Neural cell (in vitro differentiated cells): Measurements from ENCODE around the gene NOTUM.

Experiments
- EP300 ChIP-seq: fragments of 450-650 bp; conservative IDR thresholded peaks from 2 replicates; pipeline ENCODE4 v1.6.1; 2014; ENCODE audit warnings: antibody characterized with exemption, mild to moderate bottlenecking, moderate library complexity; ENCODE audit not compliant: poor library complexity, severe bottlenecking
- EZH2 ChIP-seq: fragments of 200-600, 300-800 bp; shearing (Covaris generic), sonication (generic); IDR thresholded peaks from 2 replicates; pipeline ENCODE4 v1.6.1; 2014; ENCODE audit warnings: antibody characterized with exemption, low read length, borderline replicate concordance, mild to moderate bottlenecking; ENCODE audit not compliant: insufficient read depth, poor library complexity, severe bottlenecking
- POLR2AphosphoS5 ChIP-seq: IDR thresholded peaks from 2 replicates; pipeline ENCODE4 v1.6.1; 2012
- TF ChIP-seq, protein P1 (sequence below): fragments of 450-650 bp; IDR thresholded peaks from 2 replicates; pipeline ENCODE4 v1.5.1; 2014; ENCODE audit warnings: antibody characterized with exemption, mild to moderate bottlenecking, moderate library complexity; ENCODE audit not compliant: poor library complexity, severe bottlenecking
- TF ChIP-seq, protein P2 (sequence below): IDR thresholded peaks from 2 replicates; pipeline ENCODE4 v1.6.1; 2012; ENCODE audit warnings: borderline replicate concordance

DNA sequence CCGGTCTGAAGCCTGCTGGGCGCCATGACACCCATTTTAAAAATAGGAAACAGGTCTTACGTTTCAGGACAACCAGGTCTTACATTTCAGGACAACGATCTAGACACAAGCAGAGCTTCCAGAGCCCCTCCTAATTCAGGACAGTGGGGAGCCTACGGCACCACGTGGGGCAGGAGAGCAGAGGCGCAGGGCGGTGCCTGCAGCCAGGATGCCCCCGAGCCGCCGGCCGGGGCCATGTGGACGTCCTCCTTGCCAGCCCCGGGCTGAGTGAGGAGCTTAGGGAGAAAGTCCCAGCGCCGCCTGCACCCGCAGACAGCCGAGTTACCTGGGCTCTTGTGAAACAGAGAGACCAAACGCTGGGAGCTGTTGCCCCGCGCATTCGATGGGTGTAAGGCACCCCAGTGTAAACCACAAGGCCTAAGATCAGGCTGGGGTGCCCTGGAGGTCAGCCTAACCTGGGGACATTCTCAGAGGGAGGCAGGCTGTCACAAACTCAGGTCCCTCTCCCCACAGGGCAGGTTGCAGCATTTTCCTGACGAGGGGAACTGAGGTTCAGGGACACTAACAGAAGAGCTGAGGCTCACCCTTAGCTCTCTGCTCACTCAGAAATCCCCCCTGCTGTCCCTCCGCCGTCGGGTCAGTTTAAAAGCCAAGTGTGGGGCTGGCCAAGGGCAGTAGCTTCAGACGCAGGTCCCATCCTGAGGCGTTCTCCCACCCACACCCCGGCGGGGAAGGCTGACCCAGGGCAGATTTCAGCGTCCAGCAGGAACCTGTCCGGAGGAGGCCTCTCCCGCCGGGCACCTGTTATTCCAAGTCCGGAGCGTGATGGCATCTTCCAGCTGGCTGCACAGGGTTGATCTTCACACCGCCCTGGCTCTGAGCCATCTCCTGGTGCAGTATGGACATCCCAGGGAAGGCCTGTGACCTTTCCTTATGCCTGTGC lies 1.8 kb upstream of the NOTUM start:
- TF ChIP-seq, protein P1, sequence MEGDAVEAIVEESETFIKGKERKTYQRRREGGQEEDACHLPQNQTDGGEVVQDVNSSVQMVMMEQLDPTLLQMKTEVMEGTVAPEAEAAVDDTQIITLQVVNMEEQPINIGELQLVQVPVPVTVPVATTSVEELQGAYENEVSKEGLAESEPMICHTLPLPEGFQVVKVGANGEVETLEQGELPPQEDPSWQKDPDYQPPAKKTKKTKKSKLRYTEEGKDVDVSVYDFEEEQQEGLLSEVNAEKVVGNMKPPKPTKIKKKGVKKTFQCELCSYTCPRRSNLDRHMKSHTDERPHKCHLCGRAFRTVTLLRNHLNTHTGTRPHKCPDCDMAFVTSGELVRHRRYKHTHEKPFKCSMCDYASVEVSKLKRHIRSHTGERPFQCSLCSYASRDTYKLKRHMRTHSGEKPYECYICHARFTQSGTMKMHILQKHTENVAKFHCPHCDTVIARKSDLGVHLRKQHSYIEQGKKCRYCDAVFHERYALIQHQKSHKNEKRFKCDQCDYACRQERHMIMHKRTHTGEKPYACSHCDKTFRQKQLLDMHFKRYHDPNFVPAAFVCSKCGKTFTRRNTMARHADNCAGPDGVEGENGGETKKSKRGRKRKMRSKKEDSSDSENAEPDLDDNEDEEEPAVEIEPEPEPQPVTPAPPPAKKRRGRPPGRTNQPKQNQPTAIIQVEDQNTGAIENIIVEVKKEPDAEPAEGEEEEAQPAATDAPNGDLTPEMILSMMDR = no peak
- TF ChIP-seq EP300 (no peak), EZH2 (no peak), POLR2AphosphoS5 (no peak)
- TF ChIP-seq, protein P2, sequence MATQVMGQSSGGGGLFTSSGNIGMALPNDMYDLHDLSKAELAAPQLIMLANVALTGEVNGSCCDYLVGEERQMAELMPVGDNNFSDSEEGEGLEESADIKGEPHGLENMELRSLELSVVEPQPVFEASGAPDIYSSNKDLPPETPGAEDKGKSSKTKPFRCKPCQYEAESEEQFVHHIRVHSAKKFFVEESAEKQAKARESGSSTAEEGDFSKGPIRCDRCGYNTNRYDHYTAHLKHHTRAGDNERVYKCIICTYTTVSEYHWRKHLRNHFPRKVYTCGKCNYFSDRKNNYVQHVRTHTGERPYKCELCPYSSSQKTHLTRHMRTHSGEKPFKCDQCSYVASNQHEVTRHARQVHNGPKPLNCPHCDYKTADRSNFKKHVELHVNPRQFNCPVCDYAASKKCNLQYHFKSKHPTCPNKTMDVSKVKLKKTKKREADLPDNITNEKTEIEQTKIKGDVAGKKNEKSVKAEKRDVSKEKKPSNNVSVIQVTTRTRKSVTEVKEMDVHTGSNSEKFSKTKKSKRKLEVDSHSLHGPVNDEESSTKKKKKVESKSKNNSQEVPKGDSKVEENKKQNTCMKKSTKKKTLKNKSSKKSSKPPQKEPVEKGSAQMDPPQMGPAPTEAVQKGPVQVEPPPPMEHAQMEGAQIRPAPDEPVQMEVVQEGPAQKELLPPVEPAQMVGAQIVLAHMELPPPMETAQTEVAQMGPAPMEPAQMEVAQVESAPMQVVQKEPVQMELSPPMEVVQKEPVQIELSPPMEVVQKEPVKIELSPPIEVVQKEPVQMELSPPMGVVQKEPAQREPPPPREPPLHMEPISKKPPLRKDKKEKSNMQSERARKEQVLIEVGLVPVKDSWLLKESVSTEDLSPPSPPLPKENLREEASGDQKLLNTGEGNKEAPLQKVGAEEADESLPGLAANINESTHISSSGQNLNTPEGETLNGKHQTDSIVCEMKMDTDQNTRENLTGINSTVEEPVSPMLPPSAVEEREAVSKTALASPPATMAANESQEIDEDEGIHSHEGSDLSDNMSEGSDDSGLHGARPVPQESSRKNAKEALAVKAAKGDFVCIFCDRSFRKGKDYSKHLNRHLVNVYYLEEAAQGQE = no peak
